Body of pancreas (tissue), 4 donors: Measurements from ENCODE around the gene RUVBL2.
"Not testable (repeated sequence)": the region's sequence is repeated elsewhere in the genome, so short reads cannot be mapped to it uniquely, and the experiment has no call there.

Source experiments
- POLR2A ChIP-seq, 3 donors: fragments of 450-650 bp; IDR thresholded peaks; one replicate each; pipeline ENCODE4 v1.6.1; 2016; ENCODE audit warnings: antibody characterized with exemption in 3 of 3, mild to moderate bottlenecking in 2 of 3
- TF ChIP-seq, protein P1 (sequence below), 7 experiments: fragments of 450-650 bp in 4 of 7; fragments of 200-600 bp in 3 of 7; sonication (generic) in 3 of 7; IDR thresholded peaks; one replicate each; pipeline ENCODE4 v1.5.1; 2016 to 2019; ENCODE audit warnings: antibody characterized with exemption in 7 of 7

DNA sequence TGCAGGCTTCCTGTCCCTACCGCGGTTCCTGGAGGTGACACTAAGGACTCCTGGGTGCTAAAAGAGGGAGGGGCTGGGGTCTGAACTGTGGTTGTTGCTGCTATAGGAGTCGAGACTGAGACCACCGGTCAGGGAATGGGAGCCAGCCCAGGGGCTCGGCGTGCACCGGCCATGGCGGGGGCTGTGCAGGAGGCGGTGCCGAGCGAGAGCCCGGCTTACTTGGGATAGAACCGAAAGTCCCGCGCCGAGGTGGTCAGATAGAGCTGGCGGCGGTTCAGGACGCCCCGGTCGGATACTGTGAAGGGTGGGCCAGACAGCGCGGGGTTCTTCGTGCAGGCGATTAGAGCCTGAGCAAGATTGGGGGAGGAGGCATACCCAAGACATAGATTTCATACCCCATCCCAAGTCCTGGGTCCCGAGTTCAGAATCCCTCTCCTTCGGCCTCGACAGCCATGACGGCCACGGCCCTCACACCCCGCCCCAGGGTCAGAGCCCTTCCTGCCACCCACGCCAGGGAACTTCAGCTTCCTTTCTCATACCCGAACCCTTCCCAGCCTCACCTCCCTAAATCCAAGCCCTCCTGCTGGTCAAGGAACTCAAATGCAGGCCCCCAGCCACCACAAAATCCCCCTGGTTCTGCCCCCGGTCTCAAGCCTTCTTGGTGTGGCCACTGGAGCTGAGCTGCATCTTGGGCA is 63.4 kb downstream of the RUVBL2 start:
- TF ChIP-seq, protein P1, sequence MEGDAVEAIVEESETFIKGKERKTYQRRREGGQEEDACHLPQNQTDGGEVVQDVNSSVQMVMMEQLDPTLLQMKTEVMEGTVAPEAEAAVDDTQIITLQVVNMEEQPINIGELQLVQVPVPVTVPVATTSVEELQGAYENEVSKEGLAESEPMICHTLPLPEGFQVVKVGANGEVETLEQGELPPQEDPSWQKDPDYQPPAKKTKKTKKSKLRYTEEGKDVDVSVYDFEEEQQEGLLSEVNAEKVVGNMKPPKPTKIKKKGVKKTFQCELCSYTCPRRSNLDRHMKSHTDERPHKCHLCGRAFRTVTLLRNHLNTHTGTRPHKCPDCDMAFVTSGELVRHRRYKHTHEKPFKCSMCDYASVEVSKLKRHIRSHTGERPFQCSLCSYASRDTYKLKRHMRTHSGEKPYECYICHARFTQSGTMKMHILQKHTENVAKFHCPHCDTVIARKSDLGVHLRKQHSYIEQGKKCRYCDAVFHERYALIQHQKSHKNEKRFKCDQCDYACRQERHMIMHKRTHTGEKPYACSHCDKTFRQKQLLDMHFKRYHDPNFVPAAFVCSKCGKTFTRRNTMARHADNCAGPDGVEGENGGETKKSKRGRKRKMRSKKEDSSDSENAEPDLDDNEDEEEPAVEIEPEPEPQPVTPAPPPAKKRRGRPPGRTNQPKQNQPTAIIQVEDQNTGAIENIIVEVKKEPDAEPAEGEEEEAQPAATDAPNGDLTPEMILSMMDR (IDR thresholded peaks at IDR 0.05) = not testable (repeated sequence)
- TF ChIP-seq POLR2A (IDR thresholded peaks at IDR 0.05) = not testable (repeated sequence)
